IgD-negative memory B cell (primary cell): ENCODE results near the gene SEMA3F. TPM values are rescaled to one million over a fixed set of nuclear protein-coding genes. Genes with fewer than 3 reads are reported as not detected.
A peak's percentile ranks its signal among the peaks of the same experiment; 100 is the strongest.
"Not testable (repeated sequence)": the region's sequence is repeated elsewhere in the genome, so short reads cannot be mapped to it uniquely, and the experiment has no call there.

Experiments used
- H3K27ac Mint-ChIP-seq, 3 donors: one replicate each; pipeline ENCODE4 v1.8.0; 2020 to 2022; ENCODE audit warnings: mild to moderate bottlenecking in 3 of 3, mixed read lengths in 3 of 3, moderate library complexity in 1 of 3
- H3K27me3 Mint-ChIP-seq: one replicate; pipeline ENCODE4 v1.8.0; 2021; ENCODE audit warnings: mixed read lengths
- H3K36me3 Mint-ChIP-seq: one replicate; pipeline ENCODE4 v1.8.0; 2020; ENCODE audit warnings: mild to moderate bottlenecking, mixed read lengths
- H3K4me1 Mint-ChIP-seq, 3 donors: one replicate each; pipeline ENCODE4 v1.8.0; 2020 to 2022; ENCODE audit warnings: mixed read lengths in 3 of 3, mild to moderate bottlenecking in 1 of 3
- H3K4me3 Mint-ChIP-seq, 4 donors: one replicate each; pipeline ENCODE4 v1.8.0; 2020 to 2022; ENCODE audit warnings: mild to moderate bottlenecking in 4 of 4, mixed read lengths in 4 of 4, moderate library complexity in 3 of 4
- H3K9me3 Mint-ChIP-seq, 3 donors: one replicate each; pipeline ENCODE4 v1.8.0; 2020 to 2021; ENCODE audit warnings: mixed read lengths in 3 of 3, mild to moderate bottlenecking in 1 of 3
- polyA plus RNA-seq: library from polyadenylated mRNA; unstranded; fragments of 300-500 nt; fragmentation: Illumina TruSeq; gene quantifications from one replicate; pipeline ENCODE4 v1.2.3, GENCODE V29; 2021

Gene SEMA3F
- polyA plus RNA-seq, 1 donor from 2014 or later: not detected

DNA sequence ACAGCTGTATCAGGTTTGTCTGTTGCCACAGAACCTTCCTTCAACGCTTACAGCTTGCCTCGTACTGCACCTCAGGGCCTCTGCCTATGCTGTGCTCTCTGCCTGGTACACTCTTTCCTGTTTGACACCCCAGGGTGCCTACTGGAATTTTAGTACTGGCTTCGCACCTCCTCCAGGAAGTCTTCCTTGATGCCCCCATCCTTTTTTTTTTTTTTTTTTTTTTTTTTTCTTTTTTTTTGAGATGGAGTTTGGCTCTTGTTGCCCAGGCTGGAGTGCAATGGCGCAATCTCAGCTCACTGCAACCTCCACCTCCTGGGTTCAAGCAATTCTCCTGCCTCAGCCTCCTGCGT is 56.2 kb downstream of the SEMA3F start:
- not testable (repeated sequence) for H3K4me1 Mint-ChIP-seq, H3K4me3 Mint-ChIP-seq, H3K27me3 Mint-ChIP-seq, H3K27ac Mint-ChIP-seq, H3K9me3 Mint-ChIP-seq, H3K36me3 Mint-ChIP-seq

DNA sequence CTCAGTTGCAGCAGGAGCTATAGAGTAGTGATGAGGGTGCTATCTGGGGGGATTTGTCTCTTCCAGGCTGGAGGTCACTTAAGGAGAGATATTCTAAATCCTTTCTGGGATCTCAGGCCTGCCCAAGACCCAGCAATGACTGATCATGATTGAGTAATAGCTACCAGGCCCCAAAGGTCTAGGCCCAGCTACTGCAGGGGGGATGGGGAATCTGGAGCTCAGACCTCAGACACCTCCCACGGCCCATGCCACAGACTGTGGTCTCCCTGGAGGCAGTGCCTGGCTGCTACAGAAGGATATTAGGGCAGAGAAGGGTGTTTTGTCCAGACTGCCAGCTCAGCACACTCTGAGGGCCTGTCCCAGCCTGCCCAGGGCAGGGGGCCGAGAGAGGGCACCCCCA is 56.8 kb downstream of the SEMA3F start:
- H3K27ac Mint-ChIP-seq: no peak overlapping the region
- peaks cover 0 to 1% (median 0%) of the 10 kb centered on the region in 3 donors for H3K4me1 Mint-ChIP-seq
- peaks cover 1% of the 10 kb centered on the region for H3K27me3 Mint-ChIP-seq
- no peak overlapping the region for H3K4me3 Mint-ChIP-seq
- H3K9me3 Mint-ChIP-seq: no peaks in the 10 kb centered on the region
- no peaks in the 10 kb centered on the region for H3K36me3 Mint-ChIP-seq

DNA sequence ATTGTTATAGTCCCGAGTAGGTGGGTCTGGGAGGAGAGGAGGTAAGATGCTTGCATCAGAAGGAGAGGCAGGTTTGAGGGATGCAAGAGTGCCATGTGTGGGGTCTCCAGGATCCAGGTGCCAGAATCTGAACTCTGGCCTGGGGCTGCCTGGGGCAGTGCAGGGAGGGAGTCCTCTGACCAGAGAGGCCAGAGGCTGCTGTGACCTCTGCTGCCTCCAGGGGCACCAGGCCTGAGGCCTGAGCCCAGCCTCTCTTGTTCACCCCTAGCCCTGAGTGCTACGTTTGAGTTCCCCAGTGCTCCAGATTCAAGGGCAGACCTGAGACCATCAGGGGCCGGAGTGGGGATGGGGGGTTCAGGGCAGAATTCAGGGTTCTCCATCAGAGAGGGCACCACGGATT is 57.4 kb downstream of the SEMA3F start:
- H3K27ac Mint-ChIP-seq: no peak overlapping the region
- H3K4me3 Mint-ChIP-seq: no peak overlapping the region

DNA sequence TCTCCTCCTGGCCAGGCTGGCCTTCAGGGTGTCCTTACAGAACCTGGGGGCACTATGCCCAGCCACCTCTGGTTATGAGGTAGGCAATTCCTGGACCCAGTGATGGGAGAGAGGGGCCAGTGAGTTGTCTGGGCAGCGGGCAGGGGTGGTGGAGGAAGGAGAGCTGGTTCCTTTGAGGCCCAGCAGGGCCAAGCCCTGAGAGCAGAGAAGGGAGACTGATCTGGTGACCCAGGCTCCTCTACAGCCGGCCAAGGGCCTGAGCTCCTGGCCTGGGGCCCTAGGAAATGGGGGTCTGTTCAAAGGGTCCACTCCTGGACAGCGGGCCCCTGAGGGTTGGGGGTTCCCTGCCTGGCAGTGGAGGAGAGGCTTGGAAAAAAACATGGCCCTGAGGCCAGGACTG is 57.8 kb downstream of the SEMA3F start:
- no peaks in the 10 kb centered on the region for H3K27me3 Mint-ChIP-seq
- peaks cover 0 to 1% (median 0%) of the 10 kb centered on the region in 3 donors for H3K4me1 Mint-ChIP-seq
- no peak overlapping the region for H3K27ac Mint-ChIP-seq

More for the DNA sequence above, 57.4 kb downstream of the SEMA3F start:
- H3K36me3 Mint-ChIP-seq: no peaks in the 10 kb centered on the region
- H3K9me3 Mint-ChIP-seq: no peaks in the 10 kb centered on the region
- H3K4me1 Mint-ChIP-seq: peaks cover 0 to 1% (median 0%) of the 10 kb centered on the region in 3 donors
- no peaks in the 10 kb centered on the region for H3K27me3 Mint-ChIP-seq

DNA sequence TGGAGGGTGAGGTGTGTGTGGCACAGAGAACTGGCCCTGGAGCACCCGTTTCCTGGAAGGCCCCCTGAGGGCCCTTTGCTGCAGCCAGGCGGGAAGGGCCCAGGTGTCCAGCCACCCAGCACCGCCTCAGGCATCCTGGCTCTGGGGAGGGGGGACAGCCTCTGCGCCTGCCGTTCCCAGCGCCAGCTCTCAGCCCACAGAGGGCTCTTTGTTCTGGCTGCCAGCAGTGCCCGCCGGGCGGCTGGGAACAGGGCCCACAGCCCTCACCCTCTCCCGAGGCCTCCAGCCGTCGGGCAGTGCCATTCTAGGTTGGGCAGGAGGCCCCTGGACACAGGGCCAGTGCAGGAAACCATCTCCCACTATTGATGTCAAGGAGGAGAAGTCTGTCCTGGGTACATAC is 58.2 kb downstream of the SEMA3F start:
- no peaks in the 10 kb centered on the region for H3K9me3 Mint-ChIP-seq
- no peaks in the 10 kb centered on the region for H3K27me3 Mint-ChIP-seq
- peaks cover 0 to 1% (median 0%) of the 10 kb centered on the region in 3 donors for H3K4me1 Mint-ChIP-seq
- H3K36me3 Mint-ChIP-seq: no peaks in the 10 kb centered on the region
- no peak overlapping the region for H3K27ac Mint-ChIP-seq
- H3K4me3 Mint-ChIP-seq: no peak overlapping the region

More for the DNA sequence above, 57.8 kb downstream of the SEMA3F start:
- H3K4me3 Mint-ChIP-seq: no peak overlapping the region
- no peaks in the 10 kb centered on the region for H3K36me3 Mint-ChIP-seq
- H3K9me3 Mint-ChIP-seq: no peaks in the 10 kb centered on the region

DNA sequence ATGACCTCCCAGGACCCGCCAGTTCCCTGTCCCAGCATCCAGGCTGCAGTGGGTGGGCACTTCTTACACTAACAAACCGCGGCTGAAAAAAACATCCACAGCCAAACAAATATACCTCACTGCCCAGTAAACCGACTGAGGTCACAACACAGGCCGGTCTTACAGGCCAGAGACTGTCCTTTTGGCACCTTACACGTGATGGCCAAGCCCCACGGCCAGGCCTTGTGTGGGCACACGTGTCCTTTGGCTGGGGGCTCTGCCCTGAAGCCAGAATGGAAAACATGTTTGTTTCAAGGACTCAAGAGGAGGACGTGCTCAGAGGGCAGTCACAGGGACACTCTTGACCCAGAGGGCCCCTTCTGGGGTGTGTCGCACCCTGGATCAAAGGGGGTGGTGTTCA is 59.7 kb downstream of the SEMA3F start:
- no peaks in the 10 kb centered on the region for H3K27me3 Mint-ChIP-seq
- H3K9me3 Mint-ChIP-seq: no peaks in the 10 kb centered on the region

DNA sequence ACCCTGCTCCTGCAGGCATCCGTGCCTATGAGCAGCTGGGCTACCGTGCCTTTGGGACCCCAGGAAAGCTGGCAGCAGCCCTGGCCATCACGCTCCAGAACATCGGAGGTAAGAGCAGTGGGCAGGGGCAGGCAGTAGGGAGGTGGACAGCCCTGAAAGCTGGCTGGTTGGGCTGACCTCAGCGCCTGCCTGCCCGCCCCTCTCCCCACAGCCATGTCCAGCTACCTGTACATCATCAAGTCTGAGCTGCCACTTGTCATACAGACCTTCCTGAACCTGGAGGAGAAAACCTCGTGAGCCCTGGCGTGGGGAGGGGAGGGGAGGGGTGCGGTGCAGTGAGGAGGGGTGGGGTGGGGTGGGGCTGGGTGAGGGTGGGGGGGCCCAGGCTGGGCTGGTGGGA is 60.4 kb downstream of the SEMA3F start:
- Mint-ChIP-seq H3K9me3 (no peaks in the 10 kb centered on the region), H3K27ac (no peak overlapping the region), H3K36me3 (no peaks in the 10 kb centered on the region), H3K4me3 (no peak overlapping the region), H3K4me1 (no peaks in the 10 kb centered on the region), H3K27me3 (no peaks in the 10 kb centered on the region)

More for the DNA sequence above, 59.7 kb downstream of the SEMA3F start:
- Mint-ChIP-seq H3K4me3 (no peak overlapping the region), H3K27ac (no peak overlapping the region), H3K4me1 (no peaks in the 10 kb centered on the region), H3K36me3 (no peaks in the 10 kb centered on the region)

DNA sequence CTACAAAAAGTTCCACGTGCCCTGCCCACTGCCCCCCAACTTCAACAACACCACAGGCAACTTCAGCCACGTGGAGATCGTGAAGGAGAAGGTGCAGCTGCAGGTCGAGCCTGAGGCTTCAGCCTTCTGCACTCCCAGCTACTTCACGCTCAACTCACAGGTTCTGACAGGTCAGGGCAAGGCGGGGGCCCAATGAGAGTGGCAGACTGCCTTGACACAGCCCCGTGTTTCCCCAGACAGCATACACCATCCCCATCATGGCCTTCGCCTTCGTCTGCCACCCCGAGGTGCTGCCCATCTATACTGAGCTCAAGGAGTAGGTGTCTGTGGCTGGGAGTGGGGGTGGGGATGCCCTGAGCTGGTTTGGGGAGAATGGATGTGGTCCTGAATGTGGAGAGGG is 62.6 kb downstream of the SEMA3F start:
- Mint-ChIP-seq H3K4me3 (no peak overlapping the region), H3K4me1 (no peaks in the 10 kb centered on the region), H3K27ac (no peak overlapping the region), H3K36me3 (no peaks in the 10 kb centered on the region), H3K27me3 (no peaks in the 10 kb centered on the region), H3K9me3 (no peaks in the 10 kb centered on the region)

DNA sequence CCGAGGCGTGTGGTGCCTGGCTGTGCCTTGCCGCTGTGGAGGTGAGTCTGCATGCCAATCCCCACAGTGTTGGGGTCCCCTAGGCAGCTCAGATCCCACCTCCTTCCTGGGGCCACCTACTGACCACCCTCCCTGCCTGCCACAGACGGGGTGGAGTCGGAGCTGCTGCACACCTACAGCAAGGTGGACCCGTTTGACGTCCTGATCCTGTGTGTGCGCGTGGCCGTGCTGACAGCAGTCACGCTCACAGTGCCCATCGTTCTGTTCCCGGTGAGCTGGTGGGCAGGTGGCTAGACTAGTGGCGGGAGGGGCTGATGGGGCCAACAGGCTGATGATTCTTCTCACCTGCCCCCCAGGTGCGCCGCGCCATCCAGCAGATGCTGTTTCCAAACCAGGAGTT is 63.3 kb downstream of the SEMA3F start:
- no peaks in the 10 kb centered on the region for H3K4me1 Mint-ChIP-seq
- H3K36me3 Mint-ChIP-seq: no peaks in the 10 kb centered on the region
- no peak overlapping the region for H3K4me3 Mint-ChIP-seq
- no peaks in the 10 kb centered on the region for H3K27me3 Mint-ChIP-seq
- H3K27ac Mint-ChIP-seq: peak overlapping the region in 1 of 3 donors; percentile 53
- no peaks in the 10 kb centered on the region for H3K9me3 Mint-ChIP-seq

DNA sequence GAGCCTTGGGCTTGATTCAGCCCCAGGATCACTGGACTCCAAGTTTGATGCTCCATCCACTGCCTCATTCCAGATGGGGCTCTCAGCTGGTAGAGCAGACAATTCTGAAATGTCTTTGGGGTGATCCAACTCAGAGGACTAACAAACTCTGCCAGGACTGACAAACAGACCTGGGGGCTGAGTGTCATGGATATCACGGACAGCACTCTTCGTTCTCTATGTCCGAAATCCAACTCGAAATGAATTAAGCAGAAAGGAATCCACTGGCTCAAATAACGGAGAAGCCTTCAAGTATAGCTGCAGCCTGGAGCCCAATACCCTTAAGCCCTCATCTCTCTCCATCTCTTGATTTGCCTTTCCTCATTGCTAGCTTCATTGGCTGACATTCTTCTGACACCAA is 64.2 kb downstream of the SEMA3F start:
- Mint-ChIP-seq H3K27ac (no peak overlapping the region), H3K4me1 (no peaks in the 10 kb centered on the region), H3K27me3 (peaks cover 2% of the 10 kb centered on the region), H3K9me3 (no peaks in the 10 kb centered on the region), H3K36me3 (no peaks in the 10 kb centered on the region), H3K4me3 (no peak overlapping the region)

DNA sequence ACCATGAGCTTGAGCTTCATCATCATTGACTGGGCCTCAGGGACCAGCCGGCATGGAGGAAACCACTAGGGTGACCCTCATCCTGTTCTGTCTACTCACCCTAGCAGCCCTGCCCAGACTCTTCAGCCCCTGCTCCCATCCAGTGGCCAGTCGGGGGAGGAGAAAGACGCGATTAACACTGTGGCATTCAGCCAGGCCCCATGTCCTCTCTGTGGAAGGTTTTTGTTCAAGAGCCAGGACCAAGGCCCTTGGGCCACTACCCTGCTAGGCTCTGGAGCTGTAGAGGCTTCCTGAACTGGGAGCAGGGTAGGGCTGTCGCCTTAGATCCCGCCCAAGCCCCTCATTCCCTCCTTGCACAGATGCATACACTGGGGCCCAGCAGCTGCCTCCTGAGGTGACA is 65.0 kb downstream of the SEMA3F start:
- no peak overlapping the region for H3K4me3 Mint-ChIP-seq
- H3K9me3 Mint-ChIP-seq: no peaks in the 10 kb centered on the region
- no peak overlapping the region for H3K27ac Mint-ChIP-seq
- no peaks in the 10 kb centered on the region for H3K4me1 Mint-ChIP-seq
- H3K36me3 Mint-ChIP-seq: no peaks in the 10 kb centered on the region
- peaks cover 2% of the 10 kb centered on the region for H3K27me3 Mint-ChIP-seq

DNA sequence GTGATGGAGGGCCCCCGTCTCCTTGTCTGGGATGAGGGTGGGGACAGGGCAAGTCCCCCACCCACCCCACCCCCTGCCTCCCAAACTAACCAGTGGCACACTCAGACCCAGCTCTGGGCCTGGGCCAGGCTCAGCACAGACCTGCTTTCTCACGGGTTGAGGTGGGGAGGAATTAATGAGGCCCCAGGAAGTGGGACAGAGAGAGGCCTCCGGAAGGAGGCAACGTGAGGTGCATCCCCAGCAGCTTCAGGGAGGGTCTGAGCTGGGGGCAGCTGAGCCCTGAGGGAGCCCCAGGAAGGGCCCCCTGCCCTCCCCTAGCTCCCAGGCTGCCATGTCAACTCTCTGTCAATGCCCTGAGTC is 65.9 kb downstream of the SEMA3F start:
- Mint-ChIP-seq H3K27ac (no peak overlapping the region), H3K9me3 (no peaks in the 10 kb centered on the region), H3K36me3 (no peaks in the 10 kb centered on the region), H3K4me3 (no peak overlapping the region), H3K27me3 (peaks cover 2% of the 10 kb centered on the region), H3K4me1 (peaks cover 2 to 3% (median 2%) of the 10 kb centered on the region in 3 donors)

DNA sequence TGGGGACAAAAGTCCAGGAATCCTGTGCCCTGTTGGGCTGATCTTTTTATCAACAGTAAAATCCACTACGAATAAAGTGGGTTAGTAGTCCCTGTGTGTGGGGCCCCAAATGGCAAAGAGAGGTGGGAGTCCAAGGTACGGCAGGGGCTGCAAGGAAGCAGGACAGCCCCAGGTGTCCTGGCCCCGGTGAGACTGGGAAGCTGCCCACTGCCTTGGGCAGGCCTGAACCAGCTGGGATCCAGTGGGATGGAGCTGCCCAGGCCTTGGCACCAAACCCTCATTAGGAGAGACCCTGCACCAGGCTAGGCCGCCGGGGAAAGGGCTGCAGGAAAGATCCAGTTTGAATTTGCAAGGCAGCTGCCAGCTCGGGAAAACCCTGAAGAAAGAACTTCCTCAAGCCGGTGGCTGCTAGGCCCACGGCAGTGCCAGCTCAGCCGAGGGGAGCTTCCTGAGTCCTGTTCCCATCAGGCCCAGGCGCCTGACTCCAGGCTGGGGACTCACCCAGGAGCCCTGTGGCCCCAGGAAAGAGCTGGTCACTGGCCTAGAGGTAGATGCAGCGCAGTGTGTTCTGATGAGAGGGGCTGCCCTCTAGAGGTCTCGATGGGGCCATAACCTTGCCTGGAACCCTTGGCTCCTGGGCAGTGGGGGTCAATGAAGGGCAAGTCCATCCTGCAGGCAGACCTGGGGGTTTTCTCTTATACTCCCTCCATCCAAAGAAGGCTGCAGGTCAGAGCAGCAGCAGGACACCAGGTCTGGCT is 66.5 kb downstream of the SEMA3F start:
- Mint-ChIP-seq H3K36me3 (no peaks in the 10 kb centered on the region), H3K9me3 (no peaks in the 10 kb centered on the region), H3K27ac (no peak overlapping the region), H3K4me3 (no peak overlapping the region), H3K4me1 (peaks cover 3 to 5% (median 4%) of the 10 kb centered on the region in 3 donors), H3K27me3 (peaks cover 2% of the 10 kb centered on the region)

DNA sequence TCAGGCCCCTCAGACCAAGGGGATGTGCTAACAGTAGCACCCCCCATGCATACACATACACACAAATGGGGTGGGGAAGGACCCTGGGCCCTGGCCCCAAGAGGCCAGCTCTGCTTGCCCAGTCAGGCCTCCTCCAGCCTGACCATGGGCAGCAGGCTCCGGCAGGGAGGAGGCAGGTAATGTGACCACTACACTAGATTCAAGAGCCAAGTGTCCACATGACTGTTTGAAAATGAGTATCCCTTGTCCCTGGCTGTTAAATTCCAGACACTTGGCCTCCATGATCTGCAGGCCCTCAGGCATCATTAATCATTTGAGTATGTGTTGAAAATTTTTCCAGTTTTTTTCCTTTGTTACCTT is 67.0 kb downstream of the SEMA3F start:
- Mint-ChIP-seq H3K4me3 (no peak overlapping the region), H3K27me3 (peaks cover 2% of the 10 kb centered on the region), H3K27ac (no peak overlapping the region), H3K9me3 (no peaks in the 10 kb centered on the region), H3K36me3 (no peaks in the 10 kb centered on the region), H3K4me1 (peaks cover 5 to 8% (median 6%) of the 10 kb centered on the region in 3 donors)

DNA sequence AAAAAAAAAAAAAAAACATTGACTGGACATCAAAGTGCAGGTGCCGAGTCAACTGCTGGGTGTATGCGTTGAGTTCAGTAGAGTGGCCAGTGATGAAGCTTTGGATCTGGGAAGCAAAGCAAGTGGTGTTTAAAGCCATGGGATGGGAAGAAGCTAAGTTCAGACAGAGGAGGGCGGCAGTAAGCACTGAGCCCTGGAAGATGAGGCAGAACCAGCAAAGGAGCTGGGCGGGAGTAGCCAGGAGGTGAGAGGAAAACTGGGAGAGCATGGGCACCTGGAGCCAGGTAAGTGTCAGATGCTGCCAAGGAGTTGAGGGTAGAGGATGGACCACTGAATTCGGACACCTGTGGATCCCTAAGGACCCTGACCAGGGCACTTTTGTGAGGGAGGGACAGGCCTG is 69.5 kb downstream of the SEMA3F start:
- H3K4me1 Mint-ChIP-seq: peaks cover 5 to 19% (median 18%) of the 10 kb centered on the region in 3 donors
- H3K4me3 Mint-ChIP-seq: peak overlapping the region in 3 of 4 donors; percentile 52 to 84 (median 61)
- no peaks in the 10 kb centered on the region for H3K9me3 Mint-ChIP-seq
- peaks cover 2% of the 10 kb centered on the region for H3K27me3 Mint-ChIP-seq
- H3K27ac Mint-ChIP-seq: peak overlapping the region; percentile 4 to 36 (median 34)
- no peaks in the 10 kb centered on the region for H3K36me3 Mint-ChIP-seq

DNA sequence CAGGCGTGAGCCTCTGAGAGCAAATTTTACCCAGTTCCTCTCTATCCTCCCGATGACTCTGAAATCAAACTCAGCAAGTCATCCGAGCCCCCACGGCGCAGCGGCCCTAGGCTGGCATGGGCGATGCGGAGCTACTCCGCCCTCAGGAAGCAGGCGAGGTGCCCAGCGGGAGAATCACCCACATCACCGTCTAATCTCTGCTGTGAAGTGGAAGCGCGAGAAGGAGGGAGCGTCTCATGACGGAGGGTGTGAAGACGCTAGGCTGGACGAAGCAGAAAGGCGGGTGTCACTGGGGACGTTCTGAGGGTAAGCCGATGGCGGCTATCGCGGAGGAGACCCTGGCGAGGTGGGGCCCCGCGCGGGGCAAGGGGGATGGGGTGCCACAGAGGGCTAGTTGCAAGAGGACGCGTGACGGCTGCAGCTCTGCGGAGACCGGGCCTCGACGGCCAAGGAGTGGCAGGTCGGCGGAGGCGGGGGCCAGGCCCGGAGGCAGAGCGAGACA is 71.8 kb downstream of the SEMA3F start:
- H3K27me3 Mint-ChIP-seq: peaks cover 2% of the 10 kb centered on the region
- no peaks in the 10 kb centered on the region for H3K9me3 Mint-ChIP-seq
- H3K4me1 Mint-ChIP-seq: peaks cover 17 to 30% (median 30%) of the 10 kb centered on the region in 3 donors
- peak overlapping the region; percentile 70 to 94 (median 86) for H3K27ac Mint-ChIP-seq
- peak overlapping the region; percentile 84 to 99 (median 94) for H3K4me3 Mint-ChIP-seq
- no peaks in the 10 kb centered on the region for H3K36me3 Mint-ChIP-seq
